GM23338 (cell line): ENCODE data around the gene MCCC1.

ENCODE experiments used
- CTCF ChIP-seq, 2 experiments: fragments of 200-600 bp in 1 of 2; sonication (generic) in 1 of 2; conservative IDR thresholded peaks; 2 replicates each; pipeline versions ENCODE4 v1.5.1 to v1.6.1; 2016 to 2017; ENCODE audit warnings: antibody characterized with exemption in 2 of 2, low read depth in 2 of 2, mild to moderate bottlenecking in 2 of 2, moderate library complexity in 1 of 2
- REST ChIP-seq: IDR thresholded peaks from one replicate; pipeline ENCODE4 v1.6.1; 2018; ENCODE audit warnings: antibody characterized with exemption; ENCODE audit not compliant: unreplicated experiment

GRCh38 chr3:183027276-183027675, 72.0 kb downstream of the MCCC1 start:
- TF ChIP-seq CTCF (conservative IDR thresholded peaks at IDR 0.05; ENCODE audit: low read depth in 2 of 2) (no peak), REST (no peak)
